MCF 10A (cell line): ENCODE measurements around the gene GJD2. TPM values are rescaled to one million over a fixed set of nuclear protein-coding genes. Genes with fewer than 3 reads are reported as not detected.

Source experiments
- BruUV-seq: library from RNA; stranded (reverse); fragments of 400-500 nt; replicated peaks from 2 replicates; lab custom pipeline; 2021; lab: Mats Ljungman, UMichigan
- CTCF ChIA-PET: fragments of 300-600 bp; sonication (Branson Sonifier 250); formaldehyde crosslinking; extraction: SDS; loops from one replicate; lab custom pipeline; 2021; ENCODE audit warnings: antibody characterized with exemption, inconsistent platforms; lab: Yijun Ruan, JAX
- POLR2A ChIA-PET: fragments of 300-600, 350-650 bp; sonication (Branson Sonifier 250); formaldehyde crosslinking; extraction: SDS; loops from one replicate; lab custom pipeline; 2020; ENCODE audit warnings: antibody characterized with exemption, inconsistent platforms; lab: Yijun Ruan, JAX
- DNase-seq: peaks from one replicate; pipeline ENCODE4 v3.0.0-alpha.2; 2018; ENCODE audit not compliant: unreplicated experiment
- H3K27ac Mint-ChIP-seq: one replicate; pipeline ENCODE4 v1.8.0; 2022; ENCODE audit warnings: mild to moderate bottlenecking, low read depth, mixed read lengths; ENCODE audit not compliant: unreplicated experiment
- H3K27me3 Mint-ChIP-seq: one replicate; pipeline ENCODE4 v1.8.0; 2022; ENCODE audit warnings: mixed read lengths; ENCODE audit not compliant: insufficient read depth, unreplicated experiment
- H3K36me3 Mint-ChIP-seq: one replicate; pipeline ENCODE4 v1.8.0; 2022; ENCODE audit warnings: mild to moderate bottlenecking, moderate library complexity, mixed read lengths; ENCODE audit not compliant: insufficient read depth, unreplicated experiment
- H3K4me1 Mint-ChIP-seq: one replicate; pipeline ENCODE4 v1.8.0; 2022; ENCODE audit warnings: mixed read lengths; ENCODE audit not compliant: insufficient read depth, unreplicated experiment
- H3K4me3 Mint-ChIP-seq: one replicate; pipeline ENCODE4 v1.8.0; 2022; ENCODE audit warnings: mild to moderate bottlenecking, moderate library complexity, mixed read lengths; ENCODE audit not compliant: unreplicated experiment
- H3K9me3 Mint-ChIP-seq: one replicate; pipeline ENCODE4 v1.8.0; 2022; ENCODE audit warnings: mixed read lengths; ENCODE audit not compliant: unreplicated experiment
- intact Hi-C: fragments of 100-400 bp; cut with micrococcal nuclease; formaldehyde crosslinking; loops from 2 replicates; pipeline ENCODE4 v1.14.1; 2022
- total RNA-seq: library from RNA; stranded (reverse); gene quantifications from 2 replicates; pipeline ENCODE4 v1.2.3, GENCODE V29; 2022
- TF ChIP-seq, protein P1 (sequence below): fragments of 200-600 bp; IDR thresholded peaks from one replicate; pipeline ENCODE4 v1.8.0; 2022; ENCODE audit warnings: antibody characterized with exemption, mild to moderate bottlenecking; ENCODE audit not compliant: unreplicated experiment

GJD2 gene
- total RNA-seq, 1 experiment from 2014 or later, result not detected

GRCh38 chr15:34776606-34777105 is 21.9 kb upstream of the GJD2 start:
- H3K36me3 Mint-ChIP-seq, result no peaks in the 10 kb centered on the region
- ChIA-PET POLR2A (no interaction called here), CTCF (interaction anchor here (0.6 kb wide), 1 partner anchor 92 kb away, joined by 3 read pairs; no protein-coding TSS in a partner anchor)
- no peaks in the 10 kb centered on the region for H3K4me1 Mint-ChIP-seq
- BruUV-seq, result no TSS peak
- no peak overlapping the region for H3K27ac Mint-ChIP-seq
- no peaks in the 10 kb centered on the region for H3K9me3 Mint-ChIP-seq
- intact Hi-C loops, result no loop called here
- no peak for DNase-seq
- no peak overlapping the region for H3K4me3 Mint-ChIP-seq
- peaks cover 38% of the 10 kb centered on the region for H3K27me3 Mint-ChIP-seq
- TF ChIP-seq, protein P1, sequence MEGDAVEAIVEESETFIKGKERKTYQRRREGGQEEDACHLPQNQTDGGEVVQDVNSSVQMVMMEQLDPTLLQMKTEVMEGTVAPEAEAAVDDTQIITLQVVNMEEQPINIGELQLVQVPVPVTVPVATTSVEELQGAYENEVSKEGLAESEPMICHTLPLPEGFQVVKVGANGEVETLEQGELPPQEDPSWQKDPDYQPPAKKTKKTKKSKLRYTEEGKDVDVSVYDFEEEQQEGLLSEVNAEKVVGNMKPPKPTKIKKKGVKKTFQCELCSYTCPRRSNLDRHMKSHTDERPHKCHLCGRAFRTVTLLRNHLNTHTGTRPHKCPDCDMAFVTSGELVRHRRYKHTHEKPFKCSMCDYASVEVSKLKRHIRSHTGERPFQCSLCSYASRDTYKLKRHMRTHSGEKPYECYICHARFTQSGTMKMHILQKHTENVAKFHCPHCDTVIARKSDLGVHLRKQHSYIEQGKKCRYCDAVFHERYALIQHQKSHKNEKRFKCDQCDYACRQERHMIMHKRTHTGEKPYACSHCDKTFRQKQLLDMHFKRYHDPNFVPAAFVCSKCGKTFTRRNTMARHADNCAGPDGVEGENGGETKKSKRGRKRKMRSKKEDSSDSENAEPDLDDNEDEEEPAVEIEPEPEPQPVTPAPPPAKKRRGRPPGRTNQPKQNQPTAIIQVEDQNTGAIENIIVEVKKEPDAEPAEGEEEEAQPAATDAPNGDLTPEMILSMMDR, result no peak

DNA sequence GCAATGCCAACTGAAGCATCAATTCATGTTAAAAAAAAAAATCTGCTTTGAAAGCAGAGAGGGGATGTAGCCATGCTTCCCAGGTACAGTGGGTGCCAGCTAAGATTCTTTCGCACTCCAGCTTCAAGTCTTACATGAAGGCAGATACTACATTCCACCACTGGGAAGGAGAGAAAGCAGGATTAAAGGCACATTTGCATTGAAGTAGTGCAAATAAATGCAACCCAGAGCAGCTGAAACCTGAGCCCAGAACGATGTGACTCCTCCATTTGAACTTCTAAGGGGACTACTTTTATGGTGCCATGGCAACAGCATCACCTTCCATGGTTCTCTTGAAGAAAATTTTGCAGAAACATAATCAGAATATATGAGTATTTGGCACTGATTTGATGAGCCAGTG is 19.1 kb upstream of the GJD2 start:
- no peak for DNase-seq
- no TSS peak for BruUV-seq
- no peaks in the 10 kb centered on the region for H3K36me3 Mint-ChIP-seq
- CTCF ChIA-PET, result interaction anchor here (0.6 kb wide), 1 partner anchor 44 kb away, joined by 4 read pairs; no protein-coding TSS in a partner anchor
- peaks cover 40% of the 10 kb centered on the region for H3K27me3 Mint-ChIP-seq
- POLR2A ChIA-PET, result no interaction called here
- no peak overlapping the region for H3K27ac Mint-ChIP-seq
- no peaks in the 10 kb centered on the region for H3K9me3 Mint-ChIP-seq
- H3K4me3 Mint-ChIP-seq, result no peak overlapping the region
- intact Hi-C loops, result no loop called here
- H3K4me1 Mint-ChIP-seq, result peaks cover 9% of the 10 kb centered on the region
- TF ChIP-seq, protein P1, result no peak

DNA sequence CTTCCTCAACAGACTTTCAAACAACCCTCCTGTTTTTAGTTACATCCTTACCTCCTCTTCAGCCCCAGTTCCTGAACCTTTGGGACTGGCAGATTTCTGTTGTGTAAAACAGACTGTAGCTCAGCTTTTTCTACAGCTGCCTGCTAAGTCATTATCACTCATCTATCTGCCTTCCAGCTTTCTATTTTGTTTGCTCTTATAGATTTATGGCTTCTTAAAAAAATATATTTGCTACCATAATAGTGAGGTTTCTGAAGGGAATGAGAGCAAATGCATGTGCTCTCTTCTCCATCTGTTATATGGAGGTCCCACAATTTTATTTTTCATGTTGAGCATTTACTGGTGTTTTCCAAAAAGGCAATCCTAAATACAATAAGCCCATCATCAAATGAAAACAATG is 18.2 kb upstream of the GJD2 start:
- no peak for DNase-seq
- ChIA-PET CTCF (no interaction called here), POLR2A (no interaction called here)
- Mint-ChIP-seq H3K4me3 (no peak overlapping the region), H3K27ac (no peak overlapping the region), H3K4me1 (peaks cover 18% of the 10 kb centered on the region), H3K9me3 (no peaks in the 10 kb centered on the region), H3K27me3 (peaks cover 40% of the 10 kb centered on the region), H3K36me3 (no peaks in the 10 kb centered on the region)
- intact Hi-C loops, result no loop called here
- TF ChIP-seq, protein P1, result no peak
- BruUV-seq, result no TSS peak

DNA sequence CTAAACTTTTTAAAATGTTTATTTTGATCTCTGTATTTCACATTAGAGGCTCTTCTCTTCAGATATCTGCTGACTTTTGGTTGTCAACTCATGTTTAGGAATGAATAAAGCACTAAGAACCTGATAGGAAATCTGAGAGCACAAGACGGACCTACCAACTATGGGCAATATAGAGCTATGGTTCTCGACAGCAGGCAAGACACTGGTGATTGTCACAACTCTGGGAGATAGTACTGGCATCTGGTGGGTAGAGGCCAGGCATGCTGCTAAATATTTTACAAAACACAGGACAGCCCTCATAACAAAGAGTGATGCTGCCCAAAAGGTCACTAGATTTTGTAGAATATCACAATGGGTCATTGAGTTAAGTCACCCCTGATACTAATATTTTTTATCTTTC is 17.5 kb upstream of the GJD2 start:
- TF ChIP-seq, protein P1, result no peak
- BruUV-seq, result no TSS peak
- DNase-seq, result no peak
- Mint-ChIP-seq H3K27me3 (peaks cover 40% of the 10 kb centered on the region), H3K36me3 (no peaks in the 10 kb centered on the region), H3K4me1 (peaks cover 21% of the 10 kb centered on the region), H3K9me3 (no peaks in the 10 kb centered on the region), H3K27ac (no peak overlapping the region), H3K4me3 (no peak overlapping the region)
- POLR2A ChIA-PET, result no interaction called here
- intact Hi-C loops, result no loop called here
- CTCF ChIA-PET, result interaction anchor here (0.9 kb wide), 1 partner anchor 66 kb away, joined by 3 read pairs; no protein-coding TSS in a partner anchor
